GM10266 (cell line): ENCODE data around the gene KAT6B.

Source experiments
- DNase-seq: peaks from one replicate; pipeline ENCODE4 v3.0.0; 2012; ENCODE audit errors: extremely low spot score
- TF ChIP-seq, protein P1 (sequence below): IDR thresholded peaks from 2 replicates; pipeline ENCODE4 v1.5.1; 2012; ENCODE audit warnings: mild to moderate bottlenecking, low read depth; ENCODE audit not compliant: control insufficient read depth, insufficient read depth; ENCODE audit errors: missing control alignments

KAT6B gene

DNA sequence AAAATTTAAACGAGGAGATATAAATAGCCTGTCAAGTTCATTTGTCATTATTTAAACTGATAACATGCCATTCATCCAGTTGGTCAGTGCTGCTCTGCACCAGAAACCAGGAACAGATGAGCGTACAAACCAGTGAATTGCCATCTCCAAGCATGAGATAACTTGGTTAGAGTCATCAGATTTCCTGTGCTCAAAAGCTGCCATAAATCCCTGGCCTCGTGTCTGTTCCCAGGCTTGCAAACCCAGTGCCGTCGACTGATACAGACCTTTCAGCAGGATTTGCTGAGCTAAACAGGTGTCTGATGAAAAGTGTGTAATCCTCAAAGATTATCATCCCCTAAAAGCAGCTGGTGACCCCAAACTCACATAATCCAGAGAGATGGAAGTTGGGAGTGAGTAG is 189.0 kb downstream of the KAT6B start:
- DNase-seq: no peak
- TF ChIP-seq, protein P1, sequence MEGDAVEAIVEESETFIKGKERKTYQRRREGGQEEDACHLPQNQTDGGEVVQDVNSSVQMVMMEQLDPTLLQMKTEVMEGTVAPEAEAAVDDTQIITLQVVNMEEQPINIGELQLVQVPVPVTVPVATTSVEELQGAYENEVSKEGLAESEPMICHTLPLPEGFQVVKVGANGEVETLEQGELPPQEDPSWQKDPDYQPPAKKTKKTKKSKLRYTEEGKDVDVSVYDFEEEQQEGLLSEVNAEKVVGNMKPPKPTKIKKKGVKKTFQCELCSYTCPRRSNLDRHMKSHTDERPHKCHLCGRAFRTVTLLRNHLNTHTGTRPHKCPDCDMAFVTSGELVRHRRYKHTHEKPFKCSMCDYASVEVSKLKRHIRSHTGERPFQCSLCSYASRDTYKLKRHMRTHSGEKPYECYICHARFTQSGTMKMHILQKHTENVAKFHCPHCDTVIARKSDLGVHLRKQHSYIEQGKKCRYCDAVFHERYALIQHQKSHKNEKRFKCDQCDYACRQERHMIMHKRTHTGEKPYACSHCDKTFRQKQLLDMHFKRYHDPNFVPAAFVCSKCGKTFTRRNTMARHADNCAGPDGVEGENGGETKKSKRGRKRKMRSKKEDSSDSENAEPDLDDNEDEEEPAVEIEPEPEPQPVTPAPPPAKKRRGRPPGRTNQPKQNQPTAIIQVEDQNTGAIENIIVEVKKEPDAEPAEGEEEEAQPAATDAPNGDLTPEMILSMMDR: no peak

DNA sequence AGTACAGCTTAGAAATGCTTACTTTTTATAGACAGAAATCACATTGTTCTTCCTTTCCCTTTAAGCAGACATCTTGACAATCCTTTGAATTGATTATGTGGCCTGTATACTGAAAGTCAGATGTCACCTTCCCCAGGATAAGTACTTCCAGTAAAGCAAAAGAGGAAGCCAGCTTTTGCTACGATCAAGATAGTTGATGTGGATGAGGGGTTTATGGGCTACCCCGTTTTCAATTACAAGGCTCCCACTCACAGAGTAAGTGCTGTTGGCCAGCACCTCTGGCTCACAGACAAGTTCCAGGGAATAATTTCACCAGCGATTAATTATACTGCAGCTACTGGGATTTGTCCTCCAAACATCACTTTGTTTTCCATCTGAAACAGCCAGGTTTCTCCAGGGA is 189.9 kb downstream of the KAT6B start:
- no peak for DNase-seq
- TF ChIP-seq, protein P1: no peak

DNA sequence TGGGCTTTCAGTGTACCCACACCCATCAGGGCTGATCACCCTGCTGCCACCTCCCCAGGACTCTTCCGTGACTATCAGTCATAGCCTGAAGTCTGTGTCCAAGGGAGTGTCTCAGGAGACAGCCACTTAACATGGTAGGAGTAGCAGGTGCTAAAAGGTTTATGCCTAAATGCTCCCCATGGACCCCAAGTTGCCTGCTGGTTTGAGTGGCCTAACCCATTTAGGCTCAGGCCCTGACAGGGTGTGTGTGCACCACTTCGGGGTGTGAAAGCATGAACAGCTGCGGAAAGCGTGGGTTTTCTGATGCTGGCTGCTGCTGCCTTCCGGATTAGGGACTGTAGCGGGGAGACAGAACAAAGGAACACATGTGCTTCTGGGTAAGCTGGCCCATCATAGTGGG is 191.9 kb downstream of the KAT6B start:
- TF ChIP-seq, protein P1: no peak
- no peak for DNase-seq

DNA sequence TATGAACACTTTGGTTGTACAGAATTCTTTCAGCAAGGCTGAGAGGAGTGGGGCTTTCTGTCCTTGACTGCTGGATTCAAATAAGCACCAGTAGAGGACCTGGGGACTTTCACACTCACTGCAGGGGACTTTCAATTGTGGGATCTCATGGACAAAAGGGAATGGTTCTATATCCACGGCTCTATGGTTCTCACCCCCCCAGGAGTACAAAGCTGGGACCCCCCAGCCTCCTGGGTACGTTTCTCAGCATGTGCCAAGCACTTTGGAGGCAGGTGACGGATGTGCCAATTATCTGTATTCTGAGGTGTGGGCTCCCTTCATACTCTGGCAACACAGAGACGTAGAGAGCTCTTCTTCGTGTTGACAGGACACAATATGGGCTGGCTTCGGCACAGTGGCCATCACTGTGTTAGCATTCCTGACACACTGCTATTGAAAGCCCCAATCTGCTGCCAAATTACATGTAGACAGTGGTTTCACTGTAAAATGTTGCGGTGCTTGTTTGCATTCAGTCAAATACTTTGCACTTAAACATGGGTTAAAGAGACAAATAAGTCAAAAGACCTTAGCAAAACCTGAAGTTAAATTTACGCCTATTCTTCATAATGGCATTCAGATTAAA is 192.4 kb downstream of the KAT6B start:
- no peak for DNase-seq
- TF ChIP-seq, protein P1: no peak

DNA sequence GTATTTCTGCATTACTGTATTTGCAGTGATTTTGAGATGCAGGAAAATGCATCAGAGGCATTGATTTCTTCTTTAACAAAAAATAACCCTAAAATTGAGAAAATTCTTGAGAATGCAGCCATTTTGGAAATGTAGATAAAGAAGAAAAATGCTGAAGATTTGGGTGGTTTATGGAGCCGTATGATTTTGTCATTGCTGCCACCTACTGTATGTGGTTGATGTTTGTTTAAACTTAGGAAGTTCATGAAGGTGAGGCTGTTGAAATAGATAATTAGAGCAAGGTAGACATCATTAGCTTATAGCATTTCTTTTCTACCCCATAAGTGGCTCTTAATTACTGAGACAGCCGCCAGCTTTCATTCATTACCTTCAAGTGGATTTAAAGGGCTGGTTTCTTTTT is 193.0 kb downstream of the KAT6B start:
- no peak for DNase-seq
- TF ChIP-seq, protein P1: peak; percentile 50

DNA sequence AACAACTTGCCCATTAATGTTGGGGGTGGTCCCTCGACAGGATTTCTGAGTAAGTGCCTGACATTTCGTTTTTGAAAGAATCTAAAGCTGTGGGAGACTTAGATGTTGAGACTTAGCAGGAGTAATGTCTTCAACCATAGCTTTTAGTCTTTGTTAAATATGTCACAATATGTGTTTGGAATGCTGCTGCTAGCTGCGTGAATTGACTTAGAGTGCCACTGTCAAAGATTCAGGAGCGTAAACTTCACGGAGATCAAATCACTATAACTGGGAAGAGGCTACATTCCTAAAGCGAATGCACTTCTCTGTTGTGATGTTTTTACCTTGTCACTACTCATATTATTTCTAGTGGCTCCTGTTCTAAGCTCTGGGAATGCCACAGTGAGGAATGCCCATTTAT is 193.8 kb downstream of the KAT6B start:
- TF ChIP-seq, protein P1: no peak
- DNase-seq: no peak

DNA sequence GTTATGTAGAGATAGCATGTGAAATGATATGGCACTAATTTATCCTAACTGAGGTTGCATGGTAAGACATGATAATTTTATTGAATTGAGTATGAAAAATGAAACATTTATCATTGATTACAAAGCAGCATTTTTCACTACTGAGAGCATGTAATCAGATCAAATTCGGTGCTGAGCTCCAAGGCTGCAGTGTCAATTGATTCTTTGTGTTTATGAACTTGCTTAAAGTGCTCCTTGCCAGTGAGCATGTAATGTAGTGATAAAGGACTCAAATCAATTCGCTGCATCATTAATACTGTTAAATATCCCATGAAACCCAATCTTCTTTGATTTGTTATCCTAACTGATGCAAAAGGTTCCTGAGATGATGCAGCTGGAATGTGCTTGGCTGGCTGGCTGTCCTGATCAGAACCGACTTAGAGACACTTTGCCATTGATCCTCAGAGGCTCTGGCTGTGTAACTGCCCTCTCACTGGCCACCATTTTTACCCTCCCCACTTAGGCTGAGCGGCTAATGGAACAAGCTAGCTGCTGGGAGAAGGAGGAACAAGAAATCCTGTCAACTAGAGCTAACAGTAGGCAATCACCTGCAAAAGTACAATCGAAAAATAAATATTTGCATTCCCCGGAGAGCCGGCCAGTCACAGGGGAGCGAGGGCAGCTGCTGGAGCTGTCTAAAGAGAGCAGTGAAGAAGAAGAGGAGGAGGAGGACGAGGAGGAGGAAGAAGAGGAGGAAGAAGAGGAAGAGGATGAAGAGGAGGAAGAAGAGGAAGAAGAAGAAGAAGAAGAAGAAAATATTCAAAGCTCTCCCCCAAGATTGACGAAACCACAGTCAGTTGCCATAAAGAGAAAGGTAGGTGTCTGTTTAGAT is 195.2 kb downstream of the KAT6B start:
- no peak for DNase-seq
- TF ChIP-seq, protein P1: no peak
